Measurements from ENCODE around the gene CWC27. TPM values are rescaled to one million over a fixed set of nuclear protein-coding genes. Genes with fewer than 3 reads are reported as not detected.
"Not testable (repeated sequence)": the region's sequence is repeated elsewhere in the genome, so short reads cannot be mapped to it uniquely, and the experiment has no call there.

CWC27 gene
- polyA plus RNA-seq, 2 donors, result 11.9 to 12.6 TPM

DNA sequence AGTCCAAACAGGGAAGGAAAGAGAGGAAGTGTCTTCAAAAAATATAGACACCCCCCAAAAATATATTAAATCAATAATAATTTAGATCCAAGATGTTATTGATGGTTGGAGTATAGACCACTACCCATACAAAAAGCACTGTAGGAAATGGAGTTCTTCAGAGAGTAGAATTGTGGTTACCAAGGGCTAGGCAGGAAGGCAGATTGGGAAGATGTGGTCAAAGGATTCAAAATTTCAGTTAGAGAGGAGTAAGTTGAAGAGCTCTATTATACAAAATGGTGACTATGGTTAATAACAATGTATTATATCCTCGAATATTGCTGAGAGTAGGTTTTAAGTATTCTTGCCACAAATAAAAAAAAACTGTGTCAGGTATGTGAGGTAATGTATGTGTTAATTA is 149.4 kb downstream of the CWC27 start:
- no peaks in the 10 kb centered on the region for H3K4me1 ChIP-seq (ENCODE audit: control insufficient read depth in 2 of 2, insufficient read depth in 2 of 2, low read length in 1 of 2)
- no peak overlapping the region for H3K4me3 ChIP-seq (ENCODE audit: low read depth in 1 of 2, low read length in 2 of 2)
- no peaks in the 10 kb centered on the region for H3K27me3 ChIP-seq (ENCODE audit: control insufficient read depth in 1 of 2, insufficient read depth in 2 of 2, low read length in 2 of 2)
- WGBS, 2 donors, result 80 to 95% methylated on average over 1 of the region's 1 CpG
- no peaks in the 10 kb centered on the region for H3K36me3 ChIP-seq (ENCODE audit: control insufficient read depth in 2 of 2, insufficient read depth in 2 of 2, low read length in 1 of 2)
- H3K9me3 ChIP-seq (ENCODE audit: control insufficient read depth in 2 of 2, insufficient read depth in 1 of 2, low read depth in 1 of 2, low read length in 1 of 2), result no peaks in the 10 kb centered on the region
- H3K27ac ChIP-seq (ENCODE audit: low read depth in 2 of 2, low read length in 1 of 2), result no peak overlapping the region

DNA sequence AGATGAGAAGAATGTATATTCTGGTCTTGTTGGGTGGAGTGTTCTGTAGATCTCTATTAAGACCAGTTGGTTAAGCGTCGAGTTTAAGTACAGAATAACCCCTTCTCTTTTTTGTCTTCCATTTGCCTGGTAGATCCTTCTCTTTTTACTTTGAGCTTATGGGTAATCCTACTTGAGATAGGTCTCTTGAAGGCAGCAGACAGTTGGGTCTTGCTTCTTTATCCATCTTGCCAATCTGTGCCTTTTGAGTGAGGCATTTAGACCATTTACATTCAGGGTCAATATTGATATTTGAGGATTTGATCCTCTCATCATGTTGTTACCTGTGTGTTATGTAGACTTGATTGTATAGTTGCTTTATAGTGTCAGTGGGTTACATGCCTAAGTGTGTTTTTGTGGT is 152.7 kb downstream of the CWC27 start:
- Histone ChIP-seq H3K9me3 (ENCODE audit: control insufficient read depth in 2 of 2, insufficient read depth in 1 of 2, low read depth in 1 of 2, low read length in 1 of 2) (no peaks in the 10 kb centered on the region), H3K27ac (ENCODE audit: low read depth in 2 of 2, low read length in 1 of 2) (no peak overlapping the region), H3K4me1 (ENCODE audit: control insufficient read depth in 2 of 2, insufficient read depth in 2 of 2, low read length in 1 of 2) (no peaks in the 10 kb centered on the region), H3K27me3 (ENCODE audit: control insufficient read depth in 1 of 2, insufficient read depth in 2 of 2, low read length in 2 of 2) (no peaks in the 10 kb centered on the region), H3K4me3 (ENCODE audit: low read depth in 1 of 2, low read length in 2 of 2) (no peak overlapping the region), H3K36me3 (ENCODE audit: control insufficient read depth in 2 of 2, insufficient read depth in 2 of 2, low read length in 1 of 2) (no peaks in the 10 kb centered on the region)
- 94 to 100% methylated on average over 2 of the region's 2 CpGs for WGBS, 2 donors

DNA sequence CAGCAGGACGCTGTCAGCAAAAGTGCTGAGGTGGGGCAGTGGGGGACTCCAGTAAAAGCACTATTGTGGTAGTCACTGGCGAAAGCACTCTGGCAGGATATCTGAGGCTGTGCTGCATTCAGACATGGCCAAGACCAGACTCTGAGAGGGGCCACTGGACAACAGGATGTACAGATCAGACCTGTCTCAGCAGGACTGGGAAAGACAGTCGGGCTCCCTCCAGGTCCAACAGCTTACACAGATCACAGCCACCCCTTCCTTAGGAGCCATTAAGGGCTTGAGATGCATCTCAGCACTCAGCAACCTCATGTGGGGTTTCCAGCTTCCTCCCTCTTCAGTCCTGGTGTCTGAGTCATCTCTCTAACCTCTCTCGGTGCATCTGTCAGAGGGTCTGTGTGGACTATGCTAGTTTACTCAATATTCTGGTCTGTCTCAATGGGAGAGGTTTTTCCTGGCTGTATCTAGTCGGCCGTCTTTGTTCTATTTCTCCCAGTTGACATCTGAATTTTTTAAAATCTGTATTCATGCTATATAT is 154.5 kb downstream of the CWC27 start:
- no peaks in the 10 kb centered on the region for H3K27me3 ChIP-seq (ENCODE audit: control insufficient read depth in 1 of 2, insufficient read depth in 2 of 2, low read length in 2 of 2)
- 84 to 89% methylated on average over 6 of the region's 6 CpGs for WGBS, 2 donors

DNA sequence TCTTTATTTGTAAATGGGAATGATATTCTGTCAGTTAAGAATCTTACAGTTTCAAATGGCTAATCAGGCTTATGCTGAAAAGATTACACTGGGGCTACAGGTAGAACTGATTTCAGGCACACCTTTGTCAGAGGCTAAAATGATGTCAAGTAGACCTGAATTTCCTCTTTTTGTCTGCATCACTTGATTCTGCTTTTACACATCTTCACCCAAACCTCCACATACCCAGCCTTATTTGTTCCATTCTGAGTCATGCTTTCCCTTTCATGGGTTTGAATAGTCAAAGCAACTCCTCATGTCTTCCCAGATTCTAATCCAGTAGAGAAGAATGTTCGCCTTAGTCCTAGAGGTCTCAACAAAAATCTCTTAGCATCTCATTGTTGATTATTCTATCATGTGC is 156.4 kb downstream of the CWC27 start:
- Histone ChIP-seq H3K4me1 (ENCODE audit: control insufficient read depth in 2 of 2, insufficient read depth in 2 of 2, low read length in 1 of 2) (no peaks in the 10 kb centered on the region), H3K9me3 (ENCODE audit: control insufficient read depth in 2 of 2, insufficient read depth in 1 of 2, low read depth in 1 of 2, low read length in 1 of 2) (no peaks in the 10 kb centered on the region), H3K36me3 (ENCODE audit: control insufficient read depth in 2 of 2, insufficient read depth in 2 of 2, low read length in 1 of 2) (no peaks in the 10 kb centered on the region), H3K4me3 (ENCODE audit: low read depth in 1 of 2, low read length in 2 of 2) (no peak overlapping the region), H3K27me3 (ENCODE audit: control insufficient read depth in 1 of 2, insufficient read depth in 2 of 2, low read length in 2 of 2) (no peaks in the 10 kb centered on the region), H3K27ac (ENCODE audit: low read depth in 2 of 2, low read length in 1 of 2) (no peak overlapping the region)
- 97 to 98% methylated on average over 1 of the region's 1 CpG for WGBS, 2 donors

More for the DNA sequence above, 154.5 kb downstream of the CWC27 start:
- no peaks in the 10 kb centered on the region for H3K9me3 ChIP-seq (ENCODE audit: control insufficient read depth in 2 of 2, insufficient read depth in 1 of 2, low read depth in 1 of 2, low read length in 1 of 2)
- no peaks in the 10 kb centered on the region for H3K36me3 ChIP-seq (ENCODE audit: control insufficient read depth in 2 of 2, insufficient read depth in 2 of 2, low read length in 1 of 2)
- no peak overlapping the region for H3K4me3 ChIP-seq (ENCODE audit: low read depth in 1 of 2, low read length in 2 of 2)
- H3K4me1 ChIP-seq (ENCODE audit: control insufficient read depth in 2 of 2, insufficient read depth in 2 of 2, low read length in 1 of 2), result no peaks in the 10 kb centered on the region
- no peak overlapping the region for H3K27ac ChIP-seq (ENCODE audit: low read depth in 2 of 2, low read length in 1 of 2)

DNA sequence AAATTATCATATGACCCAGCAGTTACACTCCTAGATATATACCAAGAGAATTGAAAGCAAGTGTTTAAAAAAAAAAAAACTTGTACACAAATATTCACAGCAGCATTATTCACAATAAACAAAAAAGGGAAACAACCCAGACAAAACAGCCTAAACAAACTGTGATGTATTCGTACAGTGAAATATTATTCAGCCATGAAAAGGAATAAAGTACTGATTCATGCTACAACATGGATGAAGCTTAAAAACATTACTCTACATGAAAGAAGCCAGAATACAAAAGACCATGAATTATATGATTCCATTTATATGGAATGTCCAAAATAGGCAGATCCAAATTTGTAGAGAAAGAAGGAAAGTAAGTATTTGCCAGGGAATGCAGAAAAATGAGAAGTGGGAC is 161.1 kb downstream of the CWC27 start:
- 85 to 100% methylated on average over 1 of the region's 1 CpG for WGBS, 2 donors

DNA sequence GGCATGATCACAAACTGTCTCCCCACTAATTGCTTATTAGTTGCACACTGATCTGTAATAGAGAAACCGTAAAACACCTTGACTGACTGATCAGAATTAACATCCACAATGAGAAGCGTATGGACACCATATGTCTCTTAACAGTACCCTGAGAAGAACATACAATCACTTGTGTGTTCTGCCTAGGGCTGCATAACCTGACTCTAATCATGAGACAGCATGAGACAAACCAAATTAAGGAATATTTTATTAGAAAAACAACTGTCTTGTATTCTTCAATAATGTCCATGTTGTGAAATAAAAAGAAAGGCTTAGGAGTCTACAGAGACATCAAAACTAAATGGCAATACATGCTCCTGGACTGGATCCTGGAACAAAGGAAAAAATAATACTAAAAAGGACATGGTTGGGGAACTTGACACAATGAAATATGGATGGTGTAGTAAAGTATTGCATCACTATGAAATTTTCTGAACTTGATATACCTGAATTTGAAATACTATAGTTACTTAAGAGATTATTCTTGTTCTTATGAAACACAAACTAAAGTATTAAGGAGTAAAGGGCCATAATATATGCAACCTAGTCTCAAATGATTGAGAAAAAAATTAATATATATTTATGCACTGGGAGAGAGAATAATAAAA is 162.1 kb downstream of the CWC27 start:
- H3K36me3 ChIP-seq (ENCODE audit: control insufficient read depth in 2 of 2, insufficient read depth in 2 of 2, low read length in 1 of 2), result no peaks in the 10 kb centered on the region
- H3K9me3 ChIP-seq (ENCODE audit: control insufficient read depth in 2 of 2, insufficient read depth in 1 of 2, low read depth in 1 of 2, low read length in 1 of 2), result no peaks in the 10 kb centered on the region
- H3K4me3 ChIP-seq (ENCODE audit: low read depth in 1 of 2, low read length in 2 of 2), result no peak overlapping the region
- 91 to 96% methylated on average over 2 of the region's 2 CpGs for WGBS, 2 donors
- H3K27me3 ChIP-seq (ENCODE audit: control insufficient read depth in 1 of 2, insufficient read depth in 2 of 2, low read length in 2 of 2), result no peaks in the 10 kb centered on the region
- no peak overlapping the region for H3K27ac ChIP-seq (ENCODE audit: low read depth in 2 of 2, low read length in 1 of 2)
- H3K4me1 ChIP-seq (ENCODE audit: control insufficient read depth in 2 of 2, insufficient read depth in 2 of 2, low read length in 1 of 2), result no peaks in the 10 kb centered on the region

More for the DNA sequence above, 161.1 kb downstream of the CWC27 start:
- no peak overlapping the region for H3K27ac ChIP-seq (ENCODE audit: low read depth in 2 of 2, low read length in 1 of 2)
- no peak overlapping the region for H3K4me3 ChIP-seq (ENCODE audit: low read depth in 1 of 2, low read length in 2 of 2)
- no peaks in the 10 kb centered on the region for H3K4me1 ChIP-seq (ENCODE audit: control insufficient read depth in 2 of 2, insufficient read depth in 2 of 2, low read length in 1 of 2)
- no peaks in the 10 kb centered on the region for H3K27me3 ChIP-seq (ENCODE audit: control insufficient read depth in 1 of 2, insufficient read depth in 2 of 2, low read length in 2 of 2)
- no peaks in the 10 kb centered on the region for H3K9me3 ChIP-seq (ENCODE audit: control insufficient read depth in 2 of 2, insufficient read depth in 1 of 2, low read depth in 1 of 2, low read length in 1 of 2)
- H3K36me3 ChIP-seq (ENCODE audit: control insufficient read depth in 2 of 2, insufficient read depth in 2 of 2, low read length in 1 of 2), result no peaks in the 10 kb centered on the region

DNA sequence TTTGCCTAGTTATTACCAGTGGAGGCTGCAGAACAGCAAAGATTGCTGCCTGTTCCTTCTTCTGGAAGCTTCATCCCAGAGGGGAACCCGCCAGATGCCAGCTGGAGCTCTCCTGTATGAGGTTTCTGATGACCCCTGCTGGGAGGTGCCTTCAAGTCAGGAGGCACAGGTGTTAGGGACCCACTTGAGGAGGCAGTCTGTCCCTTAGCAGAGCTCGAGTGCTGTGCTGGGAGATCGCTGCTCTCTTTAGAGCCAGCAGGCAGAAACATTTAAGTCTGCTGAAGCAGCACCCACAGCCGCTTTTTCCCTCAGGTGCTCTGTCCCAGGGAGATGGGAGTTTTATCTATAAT is 170.7 kb downstream of the CWC27 start:
- H3K4me3 ChIP-seq (ENCODE audit: low read depth in 1 of 2, low read length in 2 of 2); H3K27me3 ChIP-seq (ENCODE audit: control insufficient read depth in 1 of 2, insufficient read depth in 2 of 2, low read length in 2 of 2); H3K4me1 ChIP-seq (ENCODE audit: control insufficient read depth in 2 of 2, insufficient read depth in 2 of 2, low read length in 1 of 2); H3K9me3 ChIP-seq (ENCODE audit: control insufficient read depth in 2 of 2, insufficient read depth in 1 of 2, low read depth in 1 of 2, low read length in 1 of 2); H3K27ac ChIP-seq (ENCODE audit: low read depth in 2 of 2, low read length in 1 of 2); H3K36me3 ChIP-seq (ENCODE audit: control insufficient read depth in 2 of 2, insufficient read depth in 2 of 2, low read length in 1 of 2): not testable (repeated sequence)
- WGBS, 2 donors, result 67 to 87% methylated on average over 4 of the region's 4 CpGs

DNA sequence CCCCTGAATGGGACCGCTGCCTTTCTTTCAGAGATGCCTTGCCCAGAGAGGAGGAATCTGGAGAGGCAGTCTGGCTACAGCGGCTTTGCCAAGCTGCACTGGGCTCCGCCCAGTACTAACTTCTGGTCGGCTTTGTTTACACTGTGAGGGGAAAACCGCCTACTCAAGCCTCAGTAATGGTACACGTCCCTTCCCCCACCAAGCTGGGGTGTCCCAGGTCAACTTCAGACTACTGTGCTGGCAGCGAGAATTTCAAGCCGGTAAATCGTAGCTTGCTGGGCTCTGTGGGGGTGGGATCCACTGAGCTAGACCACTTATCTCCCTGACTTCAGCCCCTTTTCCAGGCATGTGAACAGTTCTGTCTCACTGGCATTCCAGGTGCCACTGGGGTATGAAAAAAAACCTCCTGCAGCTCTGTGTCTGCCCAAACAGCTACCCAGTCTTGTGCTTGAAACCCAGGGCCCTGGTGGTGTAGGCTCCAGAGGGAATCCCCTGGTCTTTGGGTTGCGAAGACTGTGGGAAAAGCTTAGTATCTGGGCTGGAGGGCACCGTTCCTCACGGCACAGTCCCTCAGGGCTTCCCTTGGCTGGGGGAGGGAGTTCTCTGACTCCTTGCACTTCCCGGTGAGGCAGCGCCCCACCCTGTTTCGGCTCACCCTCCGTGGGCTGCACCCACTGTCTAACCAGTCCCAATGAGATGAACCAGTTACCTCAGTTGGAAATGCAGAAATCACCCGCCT is 171.2 kb downstream of the CWC27 start:
- Histone ChIP-seq H3K4me3 (ENCODE audit: low read depth in 1 of 2, low read length in 2 of 2) (peak overlapping the region in 1 of 2 donors; percentile 6), H3K9me3 (ENCODE audit: control insufficient read depth in 2 of 2, insufficient read depth in 1 of 2, low read depth in 1 of 2, low read length in 1 of 2) (no peaks in the 10 kb centered on the region), H3K27ac (ENCODE audit: low read depth in 2 of 2, low read length in 1 of 2) (peak overlapping the region; percentile 82 to 88), H3K36me3 (ENCODE audit: control insufficient read depth in 2 of 2, insufficient read depth in 2 of 2, low read length in 1 of 2) (no peaks in the 10 kb centered on the region), H3K4me1 (ENCODE audit: control insufficient read depth in 2 of 2, insufficient read depth in 2 of 2, low read length in 1 of 2) (peaks cover 0 to 3% of the 10 kb centered on the region in 2 donors), H3K27me3 (ENCODE audit: control insufficient read depth in 1 of 2, insufficient read depth in 2 of 2, low read length in 2 of 2) (no peaks in the 10 kb centered on the region)
- 52 to 67% methylated on average over 17 of the region's 17 CpGs for WGBS, 2 donors

DNA sequence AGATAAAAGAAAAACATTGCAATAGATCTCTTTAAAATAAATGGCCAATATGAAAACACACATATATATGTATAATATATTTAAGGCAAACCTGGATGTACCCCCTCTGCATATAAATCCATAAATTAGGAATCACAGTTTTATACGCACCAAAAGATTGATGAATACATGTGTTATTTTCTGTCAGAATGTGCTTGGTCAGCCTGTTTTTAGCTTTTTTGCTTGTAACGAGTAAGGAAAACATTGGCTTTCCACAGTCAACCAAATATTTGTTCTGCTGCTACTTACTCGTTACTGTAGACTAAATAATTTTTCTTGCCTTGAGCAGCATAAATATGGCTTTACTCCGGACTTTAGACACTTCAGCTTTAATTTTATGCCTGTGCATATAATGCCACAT is 173.7 kb downstream of the CWC27 start:
- Histone ChIP-seq H3K4me1 (ENCODE audit: control insufficient read depth in 2 of 2, insufficient read depth in 2 of 2, low read length in 1 of 2) (peaks cover 0 to 3% of the 10 kb centered on the region in 2 donors), H3K9me3 (ENCODE audit: control insufficient read depth in 2 of 2, insufficient read depth in 1 of 2, low read depth in 1 of 2, low read length in 1 of 2) (no peaks in the 10 kb centered on the region), H3K27ac (ENCODE audit: low read depth in 2 of 2, low read length in 1 of 2) (no peak overlapping the region), H3K4me3 (ENCODE audit: low read depth in 1 of 2, low read length in 2 of 2) (no peak overlapping the region), H3K36me3 (ENCODE audit: control insufficient read depth in 2 of 2, insufficient read depth in 2 of 2, low read length in 1 of 2) (no peaks in the 10 kb centered on the region), H3K27me3 (ENCODE audit: control insufficient read depth in 1 of 2, insufficient read depth in 2 of 2, low read length in 2 of 2) (no peaks in the 10 kb centered on the region)
- WGBS, 2 donors, result 80 to 82% methylated on average over 4 of the region's 4 CpGs

DNA sequence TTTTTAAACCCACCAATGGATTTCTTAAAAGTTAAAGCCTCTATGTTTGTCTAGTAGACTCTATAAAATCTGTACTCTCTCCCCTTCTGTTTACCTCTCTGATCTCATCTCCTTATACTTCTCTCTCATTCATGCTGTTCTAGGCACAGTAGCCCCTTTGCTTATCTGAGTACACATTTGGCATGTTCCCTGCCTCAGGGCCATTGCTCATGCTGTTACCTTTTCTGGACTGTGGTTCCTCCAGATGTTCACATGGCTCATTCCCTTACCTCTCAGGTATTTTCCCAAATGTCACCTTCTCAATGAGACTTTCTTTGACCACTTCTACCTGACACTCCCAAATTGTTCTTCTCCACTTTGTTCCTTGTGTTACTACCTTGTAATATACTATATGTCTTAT is 176.1 kb downstream of the CWC27 start:
- Histone ChIP-seq H3K27ac (ENCODE audit: low read depth in 2 of 2, low read length in 1 of 2) (no peak overlapping the region), H3K4me3 (ENCODE audit: low read depth in 1 of 2, low read length in 2 of 2) (no peak overlapping the region), H3K36me3 (ENCODE audit: control insufficient read depth in 2 of 2, insufficient read depth in 2 of 2, low read length in 1 of 2) (no peaks in the 10 kb centered on the region), H3K27me3 (ENCODE audit: control insufficient read depth in 1 of 2, insufficient read depth in 2 of 2, low read length in 2 of 2) (no peaks in the 10 kb centered on the region), H3K9me3 (ENCODE audit: control insufficient read depth in 2 of 2, insufficient read depth in 1 of 2, low read depth in 1 of 2, low read length in 1 of 2) (no peaks in the 10 kb centered on the region), H3K4me1 (ENCODE audit: control insufficient read depth in 2 of 2, insufficient read depth in 2 of 2, low read length in 1 of 2) (peaks cover 0 to 3% of the 10 kb centered on the region in 2 donors)
